Right lobe of liver (tissue), 4 donors: Measurements from ENCODE around the gene ACTR1A.

Experiments used
- POLR2A ChIP-seq: fragments of 450-650 bp; IDR thresholded peaks from one replicate; pipeline ENCODE4 v1.6.1; 2017; ENCODE audit warnings: antibody characterized with exemption, mild to moderate bottlenecking
- TF ChIP-seq, protein P1 (sequence below), 4 donors: fragments of 200-600 bp in 3 of 4; fragments of 450-650 bp in 1 of 4; IDR thresholded peaks; one replicate each; pipeline versions ENCODE4 v1.5.1 to v1.8.0; 2016 to 2022; ENCODE audit warnings: antibody characterized with exemption in 4 of 4, mild to moderate bottlenecking in 2 of 4
- donor health status: DM: no; HTN: no; CAD: no.
- donor health status: DM: no; HTN: no; CAD: no.
- donor health status: DM: no; HTN: yes; CAD: no.

DNA sequence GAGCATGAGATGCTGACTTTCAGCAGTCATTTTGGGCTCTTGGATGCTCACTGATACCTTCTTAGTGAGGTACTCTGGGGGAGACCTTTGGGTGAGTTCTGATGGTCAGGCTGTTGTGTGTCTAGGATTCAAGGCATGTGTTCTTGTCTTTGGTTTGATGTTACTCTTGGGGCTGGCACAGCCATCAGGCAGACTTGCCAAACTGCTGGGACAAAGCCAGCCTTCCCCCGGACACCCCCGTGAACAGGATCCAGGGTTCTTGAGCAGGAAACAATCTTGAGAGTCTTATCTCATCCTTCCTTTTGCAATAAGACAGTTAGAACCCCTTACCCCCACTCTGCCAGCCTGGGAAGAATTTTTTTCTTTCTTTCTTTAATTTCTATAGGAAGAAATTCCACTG lies 43.5 kb upstream of the ACTR1A start:
- TF ChIP-seq, protein P1, sequence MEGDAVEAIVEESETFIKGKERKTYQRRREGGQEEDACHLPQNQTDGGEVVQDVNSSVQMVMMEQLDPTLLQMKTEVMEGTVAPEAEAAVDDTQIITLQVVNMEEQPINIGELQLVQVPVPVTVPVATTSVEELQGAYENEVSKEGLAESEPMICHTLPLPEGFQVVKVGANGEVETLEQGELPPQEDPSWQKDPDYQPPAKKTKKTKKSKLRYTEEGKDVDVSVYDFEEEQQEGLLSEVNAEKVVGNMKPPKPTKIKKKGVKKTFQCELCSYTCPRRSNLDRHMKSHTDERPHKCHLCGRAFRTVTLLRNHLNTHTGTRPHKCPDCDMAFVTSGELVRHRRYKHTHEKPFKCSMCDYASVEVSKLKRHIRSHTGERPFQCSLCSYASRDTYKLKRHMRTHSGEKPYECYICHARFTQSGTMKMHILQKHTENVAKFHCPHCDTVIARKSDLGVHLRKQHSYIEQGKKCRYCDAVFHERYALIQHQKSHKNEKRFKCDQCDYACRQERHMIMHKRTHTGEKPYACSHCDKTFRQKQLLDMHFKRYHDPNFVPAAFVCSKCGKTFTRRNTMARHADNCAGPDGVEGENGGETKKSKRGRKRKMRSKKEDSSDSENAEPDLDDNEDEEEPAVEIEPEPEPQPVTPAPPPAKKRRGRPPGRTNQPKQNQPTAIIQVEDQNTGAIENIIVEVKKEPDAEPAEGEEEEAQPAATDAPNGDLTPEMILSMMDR (IDR thresholded peaks at IDR 0.05): no peak
- TF ChIP-seq POLR2A: no peak
